OCI-LY7 (cell line): ENCODE measurements around the gene FBXO31.

ENCODE experiments used
- CTCF ChIP-seq: fragments of 200-600 bp; sonication (generic); conservative IDR thresholded peaks from 2 replicates; pipeline ENCODE4 v1.5.1; 2014; ENCODE audit warnings: mild to moderate bottlenecking, antibody characterized with exemption, low read length, moderate library complexity, mixed read lengths
- EZH2phosphoT487 ChIP-seq: fragments of 200-600 bp; sonication (generic); IDR thresholded peaks from 2 replicates; pipeline ENCODE4 v1.6.1; 2018; ENCODE audit warnings: low read depth, borderline replicate concordance, mild to moderate bottlenecking, mixed run types, antibody characterized with exemption, low read length, moderate library complexity, mixed read lengths

GRCh38 chr16:87338155-87338765 is 45.3 kb downstream of the FBXO31 start:
- TF ChIP-seq CTCF (no peak), EZH2phosphoT487 (no peak)
